UCSD-AML1 (cell line): ENCODE data around the gene DYNC2I2.
"Not testable (repeated sequence)": the region's sequence is repeated elsewhere in the genome, so short reads cannot be mapped to it uniquely, and the experiment has no call there.

ENCODE experiments used
- DNase-seq: peaks from one replicate; lab custom pipeline; 2025; ENCODE audit not compliant: unreplicated experiment; lab: John Stamatoyannopoulos, UW

DYNC2I2 gene

DNA sequence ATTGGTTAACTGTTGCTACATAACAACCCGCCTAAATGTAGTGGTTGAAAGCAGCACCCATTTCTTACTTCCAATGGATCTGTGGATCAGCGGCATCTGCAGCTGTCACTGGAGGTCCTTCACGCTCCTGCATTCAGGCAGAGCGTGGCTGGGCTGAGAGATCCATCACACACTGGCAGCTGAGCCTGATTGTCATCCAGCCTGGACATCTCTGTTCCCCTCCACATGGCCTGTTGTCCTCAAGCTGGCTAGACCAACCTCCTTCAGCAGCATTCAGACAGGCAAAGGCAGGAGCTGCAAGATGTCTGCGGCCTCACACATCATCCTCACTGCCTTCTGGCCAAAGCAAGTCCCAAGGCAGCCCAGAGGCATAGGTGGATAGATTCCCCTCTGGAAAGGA is 36.9 kb downstream of the DYNC2I2 start:
- DNase-seq: no peak

DNA sequence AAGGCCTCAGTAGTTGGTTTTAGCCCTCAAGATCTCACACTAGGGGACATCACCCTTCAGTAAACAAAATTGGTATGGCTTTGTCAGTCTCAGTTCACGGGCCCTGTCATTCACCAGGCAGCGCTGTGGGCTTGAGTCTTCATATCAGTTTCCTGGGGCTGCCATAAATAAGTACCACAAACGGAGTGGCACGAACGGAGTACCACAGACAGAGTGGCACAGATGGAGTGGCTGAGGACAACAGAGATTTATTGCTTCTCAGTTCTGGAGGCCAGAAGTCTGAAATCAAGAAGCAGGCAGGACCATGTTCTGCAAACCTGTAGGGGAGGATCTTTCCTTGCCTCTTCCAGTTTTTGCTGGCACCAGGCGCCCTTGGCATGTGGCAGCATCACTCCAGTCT is 37.5 kb downstream of the DYNC2I2 start:
- no peak for DNase-seq

DNA sequence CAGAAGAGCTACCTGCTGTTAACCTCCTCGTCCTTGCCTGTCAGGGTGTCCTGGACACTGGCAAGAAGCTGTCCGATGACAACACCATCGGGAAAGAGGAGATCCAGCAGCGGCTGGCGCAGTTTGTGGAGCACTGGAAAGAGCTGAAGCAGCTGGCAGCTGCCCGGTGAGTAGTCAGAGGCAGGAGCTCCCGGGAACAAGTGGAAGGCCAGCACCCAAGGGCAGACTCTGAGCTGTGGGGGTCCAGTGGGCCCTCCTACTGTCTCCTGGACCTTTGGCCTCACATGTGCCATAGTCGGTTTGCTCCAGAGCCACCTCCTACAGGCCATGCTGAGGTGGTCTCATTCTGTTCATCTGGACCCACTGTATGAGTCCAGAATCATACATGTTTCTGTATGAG is 38.7 kb downstream of the DYNC2I2 start:
- no peak for DNase-seq

- no peak for DNase-seq
Measured at GRCh38 chr9:128615571-128615970, 41.1 kb downstream of the DYNC2I2 start.

DNA sequence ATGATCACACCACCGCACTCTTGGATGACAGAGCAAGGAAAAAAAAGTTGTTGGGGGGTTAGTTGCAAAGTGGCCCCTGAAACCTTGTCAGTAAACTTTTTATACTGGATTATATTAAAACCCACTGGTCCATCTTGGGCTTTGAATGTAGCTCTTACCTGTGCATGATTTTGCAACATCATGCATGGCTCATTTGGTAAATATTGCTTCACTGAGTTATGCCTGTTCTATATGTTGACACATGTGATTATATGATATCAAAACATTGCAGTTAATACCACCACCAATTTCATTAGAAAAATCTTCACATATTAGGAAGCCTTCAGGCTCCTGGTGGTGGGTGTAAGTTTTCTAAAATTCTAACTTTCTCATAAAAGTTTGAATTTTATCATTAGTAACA is 41.9 kb downstream of the DYNC2I2 start:
- DNase-seq: no peak

- DNase-seq: no peak
Measured at GRCh38 chr9:128611600-128612394, 44.9 kb downstream of the DYNC2I2 start.

DNA sequence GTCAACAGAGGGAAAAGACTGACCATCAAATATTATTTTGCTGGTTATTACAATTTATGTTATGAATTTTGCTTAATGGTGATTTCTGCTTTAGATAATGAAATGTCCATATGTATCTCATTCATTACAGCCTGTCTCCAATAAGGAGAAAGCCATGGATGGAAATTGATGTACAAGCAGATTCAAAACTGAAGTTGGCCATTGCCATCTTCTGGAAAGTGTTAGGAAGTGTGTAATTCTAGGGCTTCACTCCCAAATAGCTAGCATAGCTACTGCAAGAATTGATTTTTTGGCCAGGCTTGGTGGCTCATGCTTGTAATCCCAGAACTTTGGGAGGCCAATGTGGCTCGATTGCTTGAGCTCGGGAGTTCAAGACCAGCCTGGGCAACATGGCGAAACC is 45.8 kb downstream of the DYNC2I2 start:
- DNase-seq: no peak

GRCh38 chr9:128607642-128608350 is 48.9 kb downstream of the DYNC2I2 start:
- DNase-seq: no peak

DNA sequence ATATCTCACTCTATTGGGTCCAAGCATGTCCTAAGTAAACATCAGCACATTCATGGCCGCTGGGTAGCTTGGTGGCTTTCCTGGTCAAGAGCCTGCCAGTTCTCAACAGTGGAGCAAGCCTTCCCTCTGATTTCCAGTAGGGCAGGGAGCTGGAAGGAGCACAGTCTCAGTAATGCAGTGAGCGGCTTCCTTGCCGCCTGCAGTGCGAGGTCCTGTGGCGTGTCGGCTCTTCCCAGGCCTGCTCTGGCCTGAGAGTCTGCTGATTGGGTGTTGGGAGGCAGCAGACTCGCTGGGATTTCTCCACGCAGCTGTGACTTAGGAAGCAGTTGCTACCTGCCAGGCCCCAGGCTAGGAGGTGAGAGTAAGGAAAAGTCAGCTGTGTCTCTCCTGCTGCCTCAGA is 53.0 kb downstream of the DYNC2I2 start:
- no peak for DNase-seq

- DNase-seq: no peak
Measured at GRCh38 chr9:128600099-128600498, 56.5 kb downstream of the DYNC2I2 start.

DNA sequence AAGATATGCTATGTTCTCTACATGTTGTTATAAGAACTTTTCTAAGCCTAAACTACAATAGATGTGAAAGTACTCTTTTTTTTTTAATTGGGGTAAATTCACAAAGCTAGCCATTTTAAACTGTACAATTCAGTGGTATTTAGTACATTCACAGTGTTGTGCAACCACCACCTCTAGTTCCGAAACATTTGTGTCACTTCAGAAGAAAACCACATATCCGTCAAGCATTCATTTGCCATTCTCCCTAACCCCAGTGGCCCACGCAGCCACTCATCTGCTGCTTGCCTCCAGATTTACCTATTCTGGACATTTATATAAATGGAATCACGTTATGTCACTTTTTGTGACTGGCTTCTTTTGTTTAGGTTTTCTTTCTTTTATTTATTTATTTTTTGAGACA is 61.2 kb downstream of the DYNC2I2 start:
- no peak for DNase-seq

- no peak for DNase-seq
Measured at GRCh38 chr9:128593856-128594255, 62.8 kb downstream of the DYNC2I2 start.

GRCh38 chr9:128593039-128593438 is 63.6 kb downstream of the DYNC2I2 start:
- DNase-seq: no peak

DNA sequence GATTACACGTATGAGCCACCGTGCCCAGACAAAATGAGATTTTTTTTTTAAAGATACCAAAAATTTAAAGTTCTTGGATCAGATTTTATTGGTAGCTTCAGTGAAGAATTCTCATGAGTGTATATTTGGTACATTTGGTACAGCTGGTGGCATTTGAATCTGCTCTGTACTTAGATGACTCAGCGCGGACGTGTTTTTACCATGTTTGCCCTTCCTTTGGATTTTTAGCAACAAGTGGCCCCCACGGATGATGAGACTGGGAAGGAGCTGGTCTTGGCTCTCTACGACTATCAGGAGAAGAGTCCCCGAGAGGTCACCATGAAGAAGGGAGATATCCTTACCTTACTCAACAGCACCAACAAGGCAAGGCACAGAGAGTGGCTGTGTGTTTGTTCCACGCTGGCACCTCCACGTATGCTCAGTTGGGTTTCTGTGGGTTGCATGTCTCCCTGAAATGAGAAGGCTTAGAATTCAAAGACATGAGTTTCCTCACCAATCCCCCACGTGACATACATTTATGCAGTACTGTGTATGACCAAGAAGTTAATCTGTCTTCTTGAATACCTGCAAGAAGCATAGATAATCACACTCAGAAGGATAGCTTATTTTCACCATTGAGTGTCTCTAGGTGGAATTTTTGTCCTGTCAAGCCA is 67.9 kb downstream of the DYNC2I2 start:
- no peak for DNase-seq

GRCh38 chr9:128587453-128587852 is 69.2 kb downstream of the DYNC2I2 start:
- DNase-seq: no peak

GRCh38 chr9:128586934-128587333 is 69.7 kb downstream of the DYNC2I2 start:
- not testable (repeated sequence) for DNase-seq

- not testable (repeated sequence) for DNase-seq
Measured at GRCh38 chr9:128585155-128585554, 71.5 kb downstream of the DYNC2I2 start.
